ENCODE results near the gene RIMS4. TPM values are rescaled to one million over a fixed set of nuclear protein-coding genes. Genes with fewer than 3 reads are reported as not detected.

The RIMS4 gene
- total and polyA plus RNA-seq, 2 of the 8 experiments (the other 6 are each of a cell fraction or from before 2014, with no cell fraction given) = 13.3 to 44.2 TPM

DNA sequence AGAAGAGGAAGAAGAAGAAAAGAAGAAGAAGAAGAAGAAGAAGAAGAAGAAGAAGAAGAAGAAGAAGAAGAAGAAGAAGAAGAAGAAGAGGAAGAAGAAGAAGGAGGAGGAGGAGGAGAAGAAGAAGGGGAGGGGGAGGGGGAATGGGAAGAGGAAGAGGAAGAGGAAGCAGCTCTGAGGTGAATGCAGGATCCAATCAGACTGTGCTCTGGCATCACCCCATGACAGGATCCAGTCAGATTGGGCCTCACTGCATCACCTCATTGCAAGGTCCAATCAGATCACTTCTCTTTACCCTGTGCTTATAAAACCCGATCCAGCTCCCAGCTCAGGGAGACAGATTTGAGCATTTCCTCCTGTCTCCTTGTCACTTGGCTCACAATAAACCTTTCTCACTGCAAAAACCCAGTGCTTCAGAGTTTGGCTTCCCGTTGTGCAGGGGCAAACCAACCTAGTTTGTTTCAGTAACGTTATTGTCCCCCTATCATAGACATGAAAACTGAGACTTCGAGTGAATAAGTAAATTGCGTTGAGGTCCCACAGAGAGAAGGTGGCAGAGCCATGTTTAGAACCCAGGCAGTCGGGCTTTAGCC is 46.6 kb upstream of the RIMS4 start:
- no peaks in the 10 kb centered on the region for H3K9me3 ChIP-seq (ENCODE audit: insufficient read depth in 2 of 2, low read depth in 1 of 2, low read length in 1 of 2)
- H2BK15ac ChIP-seq (ENCODE audit: low read length) = no peak overlapping the region
- no peak overlapping the region for H3K4me2 ChIP-seq (ENCODE audit: insufficient read depth in 1 of 2, low read depth in 2 of 2, low read length in 2 of 2)
- no peak overlapping the region for H2BK120ac ChIP-seq (replicated peaks; ENCODE audit: low read depth, low read length)
- no peak overlapping the region for H3K18ac ChIP-seq (ENCODE audit: extremely low read depth, low read length)
- H3K4me1 ChIP-seq (replicated peaks in 1 of 4; ENCODE audit: control insufficient read depth in 3 of 4, insufficient read depth in 4 of 4, low read length in 3 of 4) = no peaks in the 10 kb centered on the region
- no peak overlapping the region for H3K56ac ChIP-seq (replicated peaks; ENCODE audit: insufficient read length, low read depth, low read length)
- H2BK5ac ChIP-seq (ENCODE audit: low read depth, low read length) = no peak overlapping the region
- ChIA-PET POLR2A (ENCODE audit: partially characterized antibody) (no interaction called here), CTCF (ENCODE audit: partially characterized antibody) (interaction anchor here (1.0 to 2.2 kb wide), 7 partner anchors 12 to 109 kb away, joined by 3 to 8 read pairs (median 4); no protein-coding TSS in a partner anchor)
- H2AFZ ChIP-seq (ENCODE audit: low read length) = no peak overlapping the region
- H3K36me3 ChIP-seq (ENCODE audit: control insufficient read depth in 2 of 4, insufficient read depth in 4 of 4, low read length in 3 of 4) = no peaks in the 10 kb centered on the region
- FAIRE-seq (no peak), DNase-seq (ENCODE audit: low read depth in 1 of 2, low spot score in 2 of 2) (peak in 1 of 2 experiments; percentile 27)
- H3K27ac ChIP-seq (ENCODE audit: low read depth, low read length) = no peak overlapping the region
- no peaks in the 10 kb centered on the region for H4K20me1 ChIP-seq (replicated peaks in 1 of 2; ENCODE audit: control insufficient read depth in 1 of 2, insufficient read depth in 2 of 2, low read length in 2 of 2)
- no peak overlapping the region for H3K9ac ChIP-seq (replicated peaks in 1 of 4; ENCODE audit: extremely low read depth in 1 of 4, low read depth in 3 of 4, low read length in 3 of 4)
- WGBS, 2 experiments (ENCODE audit: extremely low coverage in 1 of 2, insufficient coverage in 1 of 2, insufficient read length in 1 of 2, insufficient replicate concordance in 2 of 2, low coverage in 1 of 2, low lambda C conversion rate in 2 of 2, missing lambda C conversion rate in 1 of 2) = 92% methylated on average over 6 of the region's 6 CpGs; no CpG with 5 or more reads in 1 of the 2 experiments
- no peak overlapping the region for H3K14ac ChIP-seq (ENCODE audit: insufficient read length)
- no peaks in the 10 kb centered on the region for H3K79me1 ChIP-seq (ENCODE audit: low read depth, low read length)
- H2AK5ac ChIP-seq (ENCODE audit: low read depth, low read length) = no peak overlapping the region
- H4K91ac ChIP-seq (replicated peaks; ENCODE audit: insufficient read length, low read length) = no peak overlapping the region
- no peaks in the 10 kb centered on the region for H3K79me2 ChIP-seq (ENCODE audit: control insufficient read depth in 1 of 2, insufficient read depth in 2 of 2, low read length in 2 of 2)
- TF ChIP-seq EGR1 (IDR thresholded peaks at IDR 0.05; ENCODE audit: borderline replicate concordance, low read depth, low read length) (no peak), SP2 (IDR thresholded peaks at IDR 0.05; ENCODE audit: low read length) (no peak), GABPA (IDR thresholded peaks at IDR 0.05; ENCODE audit: borderline replicate concordance, insufficient read depth, low read length) (no peak), CHD1 (IDR thresholded peaks at IDR 0.05; ENCODE audit: low read depth, low read length) (no peak), NRF1 (IDR thresholded peaks at IDR 0.05; ENCODE audit: low read depth, low read length) (no peak)
- TF ChIP-seq, protein P1, sequence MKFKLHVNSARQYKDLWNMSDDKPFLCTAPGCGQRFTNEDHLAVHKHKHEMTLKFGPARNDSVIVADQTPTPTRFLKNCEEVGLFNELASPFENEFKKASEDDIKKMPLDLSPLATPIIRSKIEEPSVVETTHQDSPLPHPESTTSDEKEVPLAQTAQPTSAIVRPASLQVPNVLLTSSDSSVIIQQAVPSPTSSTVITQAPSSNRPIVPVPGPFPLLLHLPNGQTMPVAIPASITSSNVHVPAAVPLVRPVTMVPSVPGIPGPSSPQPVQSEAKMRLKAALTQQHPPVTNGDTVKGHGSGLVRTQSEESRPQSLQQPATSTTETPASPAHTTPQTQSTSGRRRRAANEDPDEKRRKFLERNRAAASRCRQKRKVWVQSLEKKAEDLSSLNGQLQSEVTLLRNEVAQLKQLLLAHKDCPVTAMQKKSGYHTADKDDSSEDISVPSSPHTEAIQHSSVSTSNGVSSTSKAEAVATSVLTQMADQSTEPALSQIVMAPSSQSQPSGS (IDR thresholded peaks at IDR 0.05; ENCODE audit: low read length) = no peak
- H3K4me3 ChIP-seq (ENCODE audit: extremely low read depth in 1 of 4, insufficient read depth in 2 of 4, low read depth in 3 of 4, low read length in 4 of 4) = no peak overlapping the region
- no peaks in the 10 kb centered on the region for H3K27me3 ChIP-seq (replicated peaks in 1 of 4; ENCODE audit: control insufficient read depth in 3 of 4, extremely low read depth in 1 of 4, insufficient read depth in 3 of 4, low read length in 3 of 4)
- H4K8ac ChIP-seq (ENCODE audit: extremely low read depth, insufficient read depth, low read length) = no peak overlapping the region
- H3K4ac ChIP-seq (replicated peaks; ENCODE audit: insufficient read length, low read depth, low read length) = no peak overlapping the region
- H3K23me2 ChIP-seq (ENCODE audit: low read depth, low read length) = peaks cover 1% of the 10 kb centered on the region; the same call in 1 of the 2 replicates
- no peak overlapping the region for H4K5ac ChIP-seq (ENCODE audit: insufficient read length, low read depth, low read length)
- no peak overlapping the region for H2BK12ac ChIP-seq (ENCODE audit: low read depth, low read length)
- no peak overlapping the region for H2BK20ac ChIP-seq (ENCODE audit: low read length)
- no peak overlapping the region for H3K23ac ChIP-seq (ENCODE audit: insufficient read length)

Data from H1 (cell line).